Measurements from ENCODE around the gene NUDCD3. TPM values are rescaled to one million over a fixed set of nuclear protein-coding genes. Genes with fewer than 3 reads are reported as not detected.
"Not testable (repeated sequence)": the region's sequence is repeated elsewhere in the genome, so short reads cannot be mapped to it uniquely, and the experiment has no call there.

NUDCD3 gene
- total RNA-seq, 1 donor: 54.3 TPM

- Histone ChIP-seq H3K4me2 (ENCODE audit: insufficient read depth, low read length) (no peak overlapping the region), H3K4me3 (ENCODE audit: insufficient read depth, low read length) (no peak overlapping the region), H3K27ac (ENCODE audit: low read depth, low read length) (no peak overlapping the region), H3K27me3 (ENCODE audit: insufficient read depth, low read length) (peaks cover 10% of the 10 kb centered on the region), H2AFZ (ENCODE audit: low read length) (no peak overlapping the region), H3K4me1 (ENCODE audit: insufficient read depth, low read length) (no peaks in the 10 kb centered on the region), H4K20me1 (ENCODE audit: insufficient read depth, low read length) (no peaks in the 10 kb centered on the region), H3K36me3 (ENCODE audit: insufficient read depth, low read length) (no peaks in the 10 kb centered on the region), H3K9me3 (ENCODE audit: low read depth, low read length) (no peaks in the 10 kb centered on the region), H3K79me2 (ENCODE audit: insufficient read depth, low read length) (no peaks in the 10 kb centered on the region)
- no peak for TF ChIP-seq CTCF (IDR thresholded peaks at IDR 0.05; ENCODE audit: extremely low read depth, low read depth, low read length)
- no peak for DNase-seq (ENCODE audit: insufficient read length, low spot score, missing footprints)
Observed at GRCh38 chr7:44508328-44509030, 18.0 kb upstream of the NUDCD3 start.

- not testable (repeated sequence) for H2AFZ ChIP-seq (ENCODE audit: low read length); H3K9me3 ChIP-seq (ENCODE audit: low read depth, low read length); H3K27ac ChIP-seq (ENCODE audit: low read depth, low read length); H3K79me2 ChIP-seq (ENCODE audit: insufficient read depth, low read length); H3K4me1 ChIP-seq (ENCODE audit: insufficient read depth, low read length); DNase-seq (ENCODE audit: insufficient read length, low spot score, missing footprints); H3K4me3 ChIP-seq (ENCODE audit: insufficient read depth, low read length); H4K20me1 ChIP-seq (ENCODE audit: insufficient read depth, low read length); H3K4me2 ChIP-seq (ENCODE audit: insufficient read depth, low read length); H3K36me3 ChIP-seq (ENCODE audit: insufficient read depth, low read length)
- H3K27me3 ChIP-seq (ENCODE audit: insufficient read depth, low read length): peaks cover 10% of the 10 kb centered on the region
Observed at GRCh38 chr7:44506592-44507288, 16.3 kb upstream of the NUDCD3 start.

GRCh38 chr7:44505595-44505994 lies 15.1 kb upstream of the NUDCD3 start:
- H4K20me1 ChIP-seq (ENCODE audit: insufficient read depth, low read length): no peaks in the 10 kb centered on the region
- H3K36me3 ChIP-seq (ENCODE audit: insufficient read depth, low read length): no peaks in the 10 kb centered on the region
- no peak overlapping the region for H3K4me2 ChIP-seq (ENCODE audit: insufficient read depth, low read length)
- no peak for TF ChIP-seq CTCF (IDR thresholded peaks at IDR 0.05; ENCODE audit: extremely low read depth, low read depth, low read length)
- no peaks in the 10 kb centered on the region for H3K9me3 ChIP-seq (ENCODE audit: low read depth, low read length)
- H3K27me3 ChIP-seq (ENCODE audit: insufficient read depth, low read length): peaks cover 10% of the 10 kb centered on the region
- no peaks in the 10 kb centered on the region for H3K79me2 ChIP-seq (ENCODE audit: insufficient read depth, low read length)
- DNase-seq (ENCODE audit: insufficient read length, low spot score, missing footprints): no peak
- H3K4me3 ChIP-seq (ENCODE audit: insufficient read depth, low read length): no peak overlapping the region
- no peak overlapping the region for H3K27ac ChIP-seq (ENCODE audit: low read depth, low read length)
- no peak overlapping the region for H2AFZ ChIP-seq (ENCODE audit: low read length)
- H3K4me1 ChIP-seq (ENCODE audit: insufficient read depth, low read length): no peaks in the 10 kb centered on the region

GRCh38 chr7:44498230-44498954 lies 7.9 kb upstream of the NUDCD3 start:
- H3K36me3 ChIP-seq (ENCODE audit: insufficient read depth, low read length): no peaks in the 10 kb centered on the region
- no peak for DNase-seq (ENCODE audit: insufficient read length, low spot score, missing footprints)
- H3K79me2 ChIP-seq (ENCODE audit: insufficient read depth, low read length): no peaks in the 10 kb centered on the region
- no peak overlapping the region for H3K4me2 ChIP-seq (ENCODE audit: insufficient read depth, low read length)
- H3K4me1 ChIP-seq (ENCODE audit: insufficient read depth, low read length): no peaks in the 10 kb centered on the region
- no peaks in the 10 kb centered on the region for H4K20me1 ChIP-seq (ENCODE audit: insufficient read depth, low read length)
- TF ChIP-seq CTCF (IDR thresholded peaks at IDR 0.05; ENCODE audit: extremely low read depth, low read depth, low read length): no peak
- no peak overlapping the region for H2AFZ ChIP-seq (ENCODE audit: low read length)
- no peak overlapping the region for H3K4me3 ChIP-seq (ENCODE audit: insufficient read depth, low read length)
- H3K9me3 ChIP-seq (ENCODE audit: low read depth, low read length): no peaks in the 10 kb centered on the region
- H3K27me3 ChIP-seq (ENCODE audit: insufficient read depth, low read length): peaks cover 7% of the 10 kb centered on the region
- H3K27ac ChIP-seq (ENCODE audit: low read depth, low read length): no peak overlapping the region
